ENCODE measurements around the gene NDUFS5. TPM values are rescaled to one million over a fixed set of nuclear protein-coding genes. Genes with fewer than 3 reads are reported as not detected.

Gene NDUFS5
- total RNA-seq, 1 donor from 2014 or later: 738 TPM

GRCh38 chr1:39036678-39037077 is 10.5 kb downstream of the NDUFS5 start:
- no peaks in the 10 kb centered on the region for H3K9me3 Mint-ChIP-seq
- H3K9ac ChIP-seq: no peak overlapping the region
- peaks cover under 1% of the 10 kb centered on the region for H3K36me3 ChIP-seq
- H3K4me1 Mint-ChIP-seq: no peaks in the 10 kb centered on the region
- peaks cover 5% of the 10 kb centered on the region for H3K27me3 Mint-ChIP-seq (ENCODE audit: insufficient read depth, low read depth)
- peaks cover 13% of the 10 kb centered on the region for H3K79me2 ChIP-seq (ENCODE audit: low read depth)
- no peaks in the 10 kb centered on the region for H3K27me3 ChIP-seq
- H3K4me1 ChIP-seq: no peaks in the 10 kb centered on the region
- H4K20me1 ChIP-seq (ENCODE audit: low read depth): peaks cover 3% of the 10 kb centered on the region
- H3K27ac ChIP-seq: no peak overlapping the region
- TF ChIP-seq CTCF (IDR thresholded peaks at IDR 0.05) (no peak), EZH2 (IDR thresholded peaks at IDR 0.05) (no peak)
- no peak overlapping the region for H3K4me3 Mint-ChIP-seq
- H3K36me3 Mint-ChIP-seq: peaks cover 24% of the 10 kb centered on the region
- H3K9me3 ChIP-seq (ENCODE audit: low read depth): no peaks in the 10 kb centered on the region
- no peak overlapping the region for H3K4me2 ChIP-seq
- DNase-seq (ENCODE audit: low spot score): no peak
- H3K27ac Mint-ChIP-seq: no peak overlapping the region
- no peak overlapping the region for H3K4me3 ChIP-seq
- H2AFZ ChIP-seq (replicated peaks): no peak overlapping the region
- no peaks in the 10 kb centered on the region for H3F3A ChIP-seq (ENCODE audit: low read depth)

DNA sequence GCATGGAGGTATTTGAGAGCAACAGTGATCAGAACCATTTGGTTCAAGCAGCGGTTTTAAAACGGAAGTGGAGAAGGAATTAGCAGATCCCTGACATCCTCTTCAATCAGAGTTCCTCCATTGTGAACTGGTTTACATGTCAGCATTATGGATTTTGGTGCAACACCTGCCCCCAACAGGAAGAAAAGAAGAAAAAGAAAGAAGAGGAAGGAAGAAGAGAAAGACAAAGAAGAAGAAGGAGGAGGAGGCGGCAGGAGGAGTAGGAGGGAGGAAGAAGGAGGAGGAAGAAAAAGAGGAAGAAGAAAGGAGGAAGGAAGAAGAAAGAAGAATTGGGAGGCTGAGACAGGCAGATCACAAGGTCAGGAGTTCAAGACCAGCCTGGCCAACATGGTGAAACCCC is 17.4 kb downstream of the NDUFS5 start:
- peaks cover 9% of the 10 kb centered on the region for H3F3A ChIP-seq (ENCODE audit: low read depth)
- H3K4me3 ChIP-seq: no peak overlapping the region
- TF ChIP-seq CTCF (IDR thresholded peaks at IDR 0.05) (no peak), EZH2 (IDR thresholded peaks at IDR 0.05) (no peak), EZH2phosphoT487 (IDR thresholded peaks at IDR 0.05) (no peak)
- no peak overlapping the region for H3K4me2 ChIP-seq
- H3K27ac ChIP-seq: no peak overlapping the region
- no peaks in the 10 kb centered on the region for H3K9me3 ChIP-seq (ENCODE audit: low read depth)
- peaks cover 19% of the 10 kb centered on the region for H3K4me1 Mint-ChIP-seq
- no peaks in the 10 kb centered on the region for H4K20me1 ChIP-seq (ENCODE audit: low read depth)
- H3K36me3 Mint-ChIP-seq: peaks cover 18% of the 10 kb centered on the region
- no peaks in the 10 kb centered on the region for H3K27me3 ChIP-seq
- peak overlapping the region; percentile 5 for H3K4me3 Mint-ChIP-seq
- peaks cover 4% of the 10 kb centered on the region for H3K27me3 Mint-ChIP-seq (ENCODE audit: insufficient read depth, low read depth)
- no peak overlapping the region for H3K27ac Mint-ChIP-seq
- no peaks in the 10 kb centered on the region for H3K36me3 ChIP-seq
- no peak overlapping the region for H3K9ac ChIP-seq
- no peaks in the 10 kb centered on the region for H3K9me3 Mint-ChIP-seq
- no peak overlapping the region for H2AFZ ChIP-seq (replicated peaks)
- H3K79me2 ChIP-seq (ENCODE audit: low read depth): no peaks in the 10 kb centered on the region
- peaks cover 13% of the 10 kb centered on the region for H3K4me1 ChIP-seq
- DNase-seq (ENCODE audit: low spot score): no peak

GRCh38 chr1:39044762-39045161 is 18.6 kb downstream of the NDUFS5 start:
- H3K27ac Mint-ChIP-seq: no peak overlapping the region
- H3K9me3 Mint-ChIP-seq: no peaks in the 10 kb centered on the region
- peaks cover 6% of the 10 kb centered on the region for H3K27me3 Mint-ChIP-seq (ENCODE audit: insufficient read depth, low read depth)
- H3K4me3 Mint-ChIP-seq: no peak overlapping the region
- H3K27ac ChIP-seq: no peak overlapping the region
- peaks cover 9% of the 10 kb centered on the region for H3F3A ChIP-seq (ENCODE audit: low read depth)
- peaks cover 13% of the 10 kb centered on the region for H3K4me1 ChIP-seq
- no peaks in the 10 kb centered on the region for H4K20me1 ChIP-seq (ENCODE audit: low read depth)
- H3K79me2 ChIP-seq (ENCODE audit: low read depth): no peaks in the 10 kb centered on the region
- no peak overlapping the region for H2AFZ ChIP-seq (replicated peaks)
- H3K4me3 ChIP-seq: no peak overlapping the region
- no peaks in the 10 kb centered on the region for H3K9me3 ChIP-seq (ENCODE audit: low read depth)
- H3K4me1 Mint-ChIP-seq: peaks cover 22% of the 10 kb centered on the region
- no peak overlapping the region for H3K4me2 ChIP-seq
- H3K36me3 Mint-ChIP-seq: peaks cover 18% of the 10 kb centered on the region
- no peak for DNase-seq (ENCODE audit: low spot score)
- no peaks in the 10 kb centered on the region for H3K27me3 ChIP-seq
- TF ChIP-seq EZH2phosphoT487 (IDR thresholded peaks at IDR 0.05) (no peak), CTCF (IDR thresholded peaks at IDR 0.05) (no peak), EZH2 (IDR thresholded peaks at IDR 0.05) (no peak)
- H3K36me3 ChIP-seq: no peaks in the 10 kb centered on the region
- H3K9ac ChIP-seq: no peak overlapping the region
